HPDE6-E6E7 (cell line): ENCODE results near the gene PSMC5.
"Not testable (repeated sequence)": the region's sequence is repeated elsewhere in the genome, so short reads cannot be mapped to it uniquely, and the experiment has no call there.

Experiments used
- DNase-seq: peaks from one replicate; pipeline ENCODE4 v3.0.0; 2011; ENCODE audit warnings: missing footprints; ENCODE audit errors: extremely low spot score

The PSMC5 gene

GRCh38 chr17:63827002-63827800, at the start of gene PSMC5, which contains the start of gene FTSJ3:
TSS of gene PSMC5 (plus strand) at chr17:63827431. CDS start at chr17:63827491, 60 bp downstream.
TSS of gene FTSJ3 (minus strand) at chr17:63827663. CDS start at chr17:63826902, 761 bp downstream.
- peak; percentile 98 for DNase-seq

- peak; percentile 58 for DNase-seq
These were observed 46.7 kb upstream of the PSMC5 start for GRCh38 chr17:63780507-63780906.

DNA sequence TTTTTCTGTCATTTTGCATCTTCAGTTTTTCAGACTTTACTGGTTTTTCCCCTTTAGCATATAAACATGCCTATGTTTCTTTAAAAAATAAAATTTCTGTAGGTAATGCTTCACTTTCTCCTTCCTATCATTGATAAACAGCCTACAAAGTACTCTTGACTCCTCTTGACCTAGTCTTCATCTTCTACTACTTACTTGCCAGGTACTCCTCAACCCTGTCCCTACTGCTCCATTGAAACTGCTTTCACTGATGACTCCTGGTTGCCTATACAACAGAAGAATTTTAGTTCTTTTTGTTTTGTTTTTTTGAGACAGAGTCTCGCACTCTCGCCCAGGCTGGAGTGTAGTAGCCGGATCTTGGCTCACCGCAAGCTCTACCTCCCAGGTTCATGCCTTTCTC, 46.3 kb upstream of the PSMC5 start:
- no peak for DNase-seq

DNA sequence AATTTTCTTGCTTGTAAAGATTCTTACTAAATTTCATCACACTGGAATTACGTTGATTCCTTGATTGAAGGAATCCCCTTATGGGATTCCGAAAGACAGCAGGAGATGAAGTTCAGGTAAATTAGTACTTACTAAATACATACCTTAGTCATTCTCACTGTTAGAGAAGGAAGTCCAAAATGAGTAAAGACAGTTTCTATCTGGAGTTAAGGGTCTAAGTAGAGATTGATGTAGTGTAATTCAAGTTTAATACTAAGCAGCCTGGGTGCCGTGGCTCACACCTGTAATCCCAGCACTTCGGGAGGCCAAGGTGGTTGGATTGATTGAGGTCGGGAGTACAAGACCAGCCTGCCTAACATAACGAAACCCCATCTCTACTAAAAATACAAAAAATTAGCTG, 43.7 kb upstream of the PSMC5 start:
- DNase-seq, result no peak

GRCh38 chr17:63785556-63785955, 41.7 kb upstream of the PSMC5 start:
- DNase-seq, result peak; percentile 50

- no peak for DNase-seq
These were observed 41.1 kb upstream of the PSMC5 start for GRCh38 chr17:63786117-63786516.

- peak; percentile 88 for DNase-seq
These were observed 40.1 kb upstream of the PSMC5 start for GRCh38 chr17:63786971-63787711.

- DNase-seq, result no peak
These were observed 37.2 kb upstream of the PSMC5 start for GRCh38 chr17:63790057-63790456.

GRCh38 chr17:63792055-63792729, 35.0 kb upstream of the PSMC5 start:
- DNase-seq, result peak; percentile 50

- not testable (repeated sequence) for DNase-seq
These were observed 30.9 kb upstream of the PSMC5 start for GRCh38 chr17:63796375-63796774.

GRCh38 chr17:63798572-63799106, 28.6 kb upstream of the PSMC5 start:
- DNase-seq, result no peak

DNA sequence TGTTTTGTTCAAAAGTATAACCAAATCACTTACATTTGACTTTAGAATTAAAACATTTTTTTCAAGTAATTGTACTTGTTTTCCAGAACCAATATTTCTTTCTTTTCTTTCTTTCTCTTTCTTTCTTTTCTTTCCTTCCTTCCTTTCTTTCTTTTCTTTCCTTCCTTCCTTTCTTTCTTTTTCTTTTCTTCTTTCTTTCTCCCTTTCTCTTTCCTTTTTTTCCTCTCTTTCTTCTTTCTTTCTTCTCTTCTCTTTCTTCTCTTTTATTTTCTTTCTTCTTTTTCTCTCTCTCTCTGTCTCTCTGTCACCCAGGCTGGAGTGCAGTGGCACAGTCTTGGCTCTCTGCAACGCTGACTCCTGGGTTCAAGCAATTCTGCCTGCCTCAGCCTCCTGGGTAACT, 26.4 kb upstream of the PSMC5 start:
- no peak for DNase-seq

GRCh38 chr17:63804328-63804727, 22.9 kb upstream of the PSMC5 start:
- no peak for DNase-seq

- no peak for DNase-seq
These were observed 21.6 kb upstream of the PSMC5 start for GRCh38 chr17:63805591-63805990.

GRCh38 chr17:63809970-63810369, 17.3 kb upstream of the PSMC5 start:
- no peak for DNase-seq

- DNase-seq, result no peak
These were observed 11.1 kb upstream of the PSMC5 start for GRCh38 chr17:63816123-63816522.

DNA sequence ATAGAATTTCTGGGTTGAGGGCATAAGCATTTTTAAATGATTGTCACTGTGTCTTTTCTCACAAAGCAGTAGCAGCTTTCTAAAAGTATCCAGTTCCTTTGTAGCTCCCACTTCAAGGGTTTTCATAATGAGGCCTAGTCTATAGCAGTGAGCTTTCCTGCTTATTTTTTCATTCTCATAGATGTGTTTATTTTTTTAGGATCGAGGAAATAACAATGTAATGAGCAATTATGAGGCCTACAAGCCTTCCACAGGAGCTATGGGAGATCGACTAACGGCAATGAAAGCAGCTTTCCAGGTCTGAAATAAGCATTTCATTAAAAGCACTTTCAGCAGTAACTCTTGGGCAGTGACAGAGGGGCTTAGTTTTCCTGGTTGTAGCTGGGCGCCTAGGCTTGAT, 10.6 kb upstream of the PSMC5 start:
- no peak for DNase-seq

GRCh38 chr17:63817736-63818385, 9.4 kb upstream of the PSMC5 start:
- DNase-seq, result no peak

DNA sequence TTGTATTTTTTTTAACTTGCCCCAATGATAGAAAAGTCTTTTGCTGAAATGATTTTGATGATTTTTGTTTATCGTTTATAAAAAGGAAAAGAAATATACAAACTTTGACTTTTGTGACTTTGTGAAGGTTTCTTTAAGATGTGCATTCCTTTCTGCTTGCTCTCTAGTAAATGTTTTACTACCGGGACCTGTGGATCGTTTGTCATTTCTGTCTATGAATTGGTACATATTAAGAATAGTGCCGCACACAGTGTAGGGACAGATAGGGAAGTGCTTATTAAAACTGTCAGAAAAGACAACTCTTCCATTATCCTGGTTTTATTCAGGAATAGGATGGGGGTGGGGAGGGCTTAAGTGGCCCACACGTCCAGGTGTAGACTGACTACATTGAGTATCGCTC, 8.1 kb upstream of the PSMC5 start:
- DNase-seq, result no peak

DNA sequence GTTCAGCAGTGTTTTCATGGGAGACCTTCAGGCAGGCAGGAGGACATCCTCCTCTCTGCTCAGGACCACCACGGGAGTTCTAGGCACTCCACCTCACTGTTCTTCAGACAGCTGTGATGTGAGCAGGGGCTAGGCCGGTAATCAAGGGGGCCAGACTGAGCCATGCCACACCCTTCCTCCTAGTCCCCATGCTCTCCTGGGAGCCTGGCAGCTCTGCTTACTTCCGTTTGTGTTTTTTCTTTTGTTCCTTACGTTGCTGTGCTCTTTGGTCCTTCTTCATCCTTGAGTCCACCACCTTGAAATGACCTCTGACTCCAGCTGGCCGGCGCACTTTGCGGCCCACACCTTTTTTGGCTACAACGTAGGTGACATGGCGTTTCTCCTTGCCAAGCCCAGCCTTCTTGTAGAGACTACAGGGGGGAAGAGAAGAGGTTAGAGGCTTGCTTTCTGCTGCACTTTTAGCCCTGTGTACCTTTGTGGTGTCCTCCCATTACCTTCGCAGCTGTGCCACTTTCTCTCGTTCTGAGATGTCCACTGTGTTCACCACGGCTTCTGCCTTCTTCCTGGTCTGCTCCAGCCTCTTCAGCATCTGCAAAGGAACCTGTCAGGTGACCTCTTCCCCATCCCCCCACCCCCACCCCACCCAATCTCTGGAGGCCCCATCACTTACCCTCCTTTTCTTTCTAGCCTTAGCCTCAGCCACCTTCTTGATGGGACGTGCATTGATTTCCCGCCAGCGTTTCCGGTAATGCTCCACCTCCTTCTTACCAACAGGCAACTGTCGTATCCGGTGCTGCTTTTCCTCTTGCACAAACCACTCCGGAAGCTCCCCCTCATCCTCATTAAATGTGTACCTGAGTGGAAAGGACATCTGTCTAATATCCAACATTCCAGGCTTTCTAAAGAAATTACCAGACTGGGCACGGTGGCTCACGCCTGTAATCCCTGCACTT, 7.4 kb upstream of the PSMC5 start:
- DNase-seq, result no peak
